ENCODE data around the gene ATOSA.

Gene ATOSA

DNA sequence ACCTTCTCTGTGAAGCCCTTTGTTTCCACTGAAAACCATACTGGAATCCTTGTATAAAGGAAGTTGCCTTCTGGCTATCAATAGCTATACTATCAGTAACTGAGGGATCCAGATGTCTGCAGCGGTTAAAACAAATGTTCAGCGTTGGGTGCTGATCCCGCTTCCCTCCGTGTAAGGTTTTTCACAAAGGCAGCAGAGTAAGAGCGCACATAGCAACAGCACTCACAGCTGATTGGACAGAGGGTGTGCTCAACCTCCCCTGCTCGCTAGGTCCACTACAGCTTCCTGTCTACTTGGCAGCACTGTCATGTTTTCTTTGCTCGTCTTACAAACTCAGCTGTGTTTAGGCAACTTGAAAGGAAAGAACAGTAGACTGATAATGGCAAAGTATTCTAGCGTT is 27.3 kb downstream of the ATOSA start:
- Mint-ChIP-seq H3K36me3 (no peaks in the 10 kb centered on the region), H3K9me3 (ENCODE audit: low read depth) (no peaks in the 10 kb centered on the region), H3K27me3 (no peaks in the 10 kb centered on the region), H3K4me1 (ENCODE audit: low read depth) (peaks cover 19% of the 10 kb centered on the region), H3K4me3 (no peak overlapping the region), H3K27ac (peak overlapping the region; percentile 59)

DNA sequence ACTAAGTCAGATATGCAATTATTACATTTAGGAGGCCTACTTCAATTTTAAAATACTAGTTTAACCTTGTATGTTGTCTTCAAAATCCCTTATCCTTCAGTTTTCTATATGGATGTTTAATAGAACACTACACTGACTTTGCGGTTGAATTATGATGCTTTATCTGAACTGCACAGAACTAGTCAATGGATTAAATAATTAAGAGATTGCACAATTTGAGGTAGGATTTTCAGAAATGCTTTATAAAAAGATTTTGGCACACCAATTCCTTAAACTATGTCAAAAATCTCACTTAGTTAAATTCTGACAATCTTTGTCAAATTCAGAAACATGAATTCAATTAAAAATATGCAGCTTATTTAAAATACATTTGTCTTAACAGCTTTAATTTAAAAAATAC is 28.1 kb downstream of the ATOSA start:
- Mint-ChIP-seq H3K36me3 (no peaks in the 10 kb centered on the region), H3K4me1 (ENCODE audit: low read depth) (peaks cover 19% of the 10 kb centered on the region), H3K4me3 (no peak overlapping the region), H3K27me3 (no peaks in the 10 kb centered on the region), H3K9me3 (ENCODE audit: low read depth) (no peaks in the 10 kb centered on the region), H3K27ac (no peak overlapping the region)

DNA sequence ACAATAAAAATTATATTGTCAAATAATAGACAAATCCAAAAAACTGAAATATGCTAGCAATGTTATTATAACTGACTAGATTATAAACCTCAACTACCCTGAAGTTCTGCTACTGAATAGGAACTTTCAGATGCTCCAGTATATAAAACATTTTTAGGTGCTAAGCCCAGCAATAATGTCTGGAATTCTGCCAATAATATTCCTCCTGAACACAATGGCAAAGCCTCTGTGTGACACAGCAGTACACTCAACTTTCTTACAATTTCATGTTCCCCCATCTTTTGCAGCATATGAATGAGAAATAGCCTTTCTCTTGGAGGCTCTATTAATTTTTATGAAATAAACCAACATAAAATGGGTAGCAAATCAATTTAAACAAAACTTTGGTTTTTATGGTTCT is 29.5 kb downstream of the ATOSA start:
- no peaks in the 10 kb centered on the region for H3K27me3 Mint-ChIP-seq
- no peak overlapping the region for H3K4me3 Mint-ChIP-seq
- no peaks in the 10 kb centered on the region for H3K9me3 Mint-ChIP-seq (ENCODE audit: low read depth)
- no peak overlapping the region for H3K27ac Mint-ChIP-seq
- peaks cover 15% of the 10 kb centered on the region for H3K4me1 Mint-ChIP-seq (ENCODE audit: low read depth)
- H3K36me3 Mint-ChIP-seq, result no peaks in the 10 kb centered on the region

DNA sequence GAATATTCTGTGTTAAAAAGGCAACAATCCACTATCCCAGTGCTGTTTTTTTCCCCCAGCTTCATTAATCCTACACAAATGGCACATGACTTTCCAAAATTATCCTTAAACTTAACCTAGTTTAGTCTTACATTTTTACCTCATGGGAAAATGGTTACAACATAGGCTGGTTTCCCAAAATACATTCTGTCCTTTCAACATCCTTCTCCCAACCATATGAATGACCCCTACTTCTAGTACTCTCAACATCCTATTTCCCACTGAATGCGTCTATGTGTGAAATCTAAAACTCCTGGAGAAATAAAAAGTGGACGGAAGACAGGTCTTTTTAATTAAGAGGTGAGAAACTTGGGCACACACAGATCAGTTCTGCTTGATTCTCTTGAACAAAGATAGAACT is 33.3 kb downstream of the ATOSA start:
- Mint-ChIP-seq H3K27ac (no peak overlapping the region), H3K4me3 (no peak overlapping the region), H3K36me3 (no peaks in the 10 kb centered on the region), H3K4me1 (ENCODE audit: low read depth) (peaks cover 6% of the 10 kb centered on the region), H3K9me3 (ENCODE audit: low read depth) (no peaks in the 10 kb centered on the region), H3K27me3 (no peaks in the 10 kb centered on the region)

DNA sequence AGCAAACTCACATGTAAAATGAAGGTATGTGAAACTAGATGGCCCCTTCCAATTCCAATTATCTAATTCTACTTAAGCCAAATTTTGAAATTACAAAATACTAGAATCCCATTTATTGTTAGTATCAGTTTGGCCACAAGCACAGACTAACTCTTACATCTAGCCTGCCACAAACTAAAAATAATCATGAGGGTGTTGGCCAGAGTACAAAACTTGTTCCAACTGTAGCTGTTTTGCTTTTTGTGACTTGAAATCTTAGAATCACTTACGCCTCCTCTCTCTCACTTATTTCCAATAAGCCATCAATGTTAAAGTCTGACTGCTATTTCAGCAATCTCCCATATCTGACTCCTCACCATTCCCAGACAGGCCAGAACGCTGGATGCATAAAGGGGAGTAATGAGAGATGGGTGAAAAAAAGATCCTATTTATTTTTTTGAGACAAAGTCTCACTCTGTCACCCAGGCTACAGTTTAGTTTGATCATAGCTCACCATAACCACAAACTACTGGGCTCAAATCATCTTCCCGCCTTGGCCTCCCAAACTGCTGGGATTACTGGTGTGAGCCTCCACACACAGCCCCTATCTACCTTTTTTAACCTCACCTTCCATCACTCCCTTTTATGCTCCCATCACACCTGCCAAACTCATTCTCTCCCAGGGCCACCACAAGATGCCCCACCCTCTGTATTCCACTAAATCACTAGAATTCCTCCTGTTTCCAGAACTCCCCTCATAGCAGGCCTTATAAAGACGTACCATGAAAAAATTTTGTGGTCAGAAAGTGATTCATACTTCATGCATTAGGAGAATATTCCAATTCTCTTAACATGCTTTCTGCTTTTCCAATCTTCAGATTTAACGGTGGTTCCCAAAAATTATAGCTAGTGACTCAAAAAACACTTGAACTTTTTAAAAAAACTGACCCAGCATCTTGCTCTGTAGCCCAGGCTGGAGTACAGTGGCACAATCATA is 36.5 kb downstream of the ATOSA start:
- no peaks in the 10 kb centered on the region for H3K27me3 Mint-ChIP-seq
- peaks cover 4% of the 10 kb centered on the region for H3K4me1 Mint-ChIP-seq (ENCODE audit: low read depth)
- no peak overlapping the region for H3K4me3 Mint-ChIP-seq
- H3K9me3 Mint-ChIP-seq (ENCODE audit: low read depth), result no peaks in the 10 kb centered on the region
- H3K36me3 Mint-ChIP-seq, result no peaks in the 10 kb centered on the region
- no peak overlapping the region for H3K27ac Mint-ChIP-seq

DNA sequence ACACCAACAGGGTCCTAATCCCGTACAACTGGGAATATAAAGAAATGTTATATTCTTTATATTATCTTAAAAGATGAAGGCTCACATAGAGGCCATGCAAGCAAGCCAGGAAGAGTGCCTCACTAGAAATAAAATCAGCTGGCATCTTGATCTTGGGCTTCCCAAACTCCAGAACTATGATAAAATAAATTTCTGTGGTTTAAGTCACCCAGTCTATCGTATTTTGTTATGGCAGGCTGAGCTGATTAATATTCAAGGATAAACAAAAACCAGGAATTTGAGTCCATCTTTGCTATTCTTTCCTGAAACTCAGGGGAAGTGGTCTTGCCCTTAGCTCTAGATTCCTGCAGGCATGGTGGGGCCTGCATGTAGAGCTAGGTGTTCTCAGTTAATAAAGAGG is 42.7 kb downstream of the ATOSA start:
- no peaks in the 10 kb centered on the region for H3K27me3 Mint-ChIP-seq
- H3K4me3 Mint-ChIP-seq, result no peak overlapping the region
- H3K27ac Mint-ChIP-seq, result no peak overlapping the region
- H3K9me3 Mint-ChIP-seq (ENCODE audit: low read depth), result no peaks in the 10 kb centered on the region
- peaks cover 10% of the 10 kb centered on the region for H3K36me3 Mint-ChIP-seq
- peaks cover 3% of the 10 kb centered on the region for H3K4me1 Mint-ChIP-seq (ENCODE audit: low read depth)

DNA sequence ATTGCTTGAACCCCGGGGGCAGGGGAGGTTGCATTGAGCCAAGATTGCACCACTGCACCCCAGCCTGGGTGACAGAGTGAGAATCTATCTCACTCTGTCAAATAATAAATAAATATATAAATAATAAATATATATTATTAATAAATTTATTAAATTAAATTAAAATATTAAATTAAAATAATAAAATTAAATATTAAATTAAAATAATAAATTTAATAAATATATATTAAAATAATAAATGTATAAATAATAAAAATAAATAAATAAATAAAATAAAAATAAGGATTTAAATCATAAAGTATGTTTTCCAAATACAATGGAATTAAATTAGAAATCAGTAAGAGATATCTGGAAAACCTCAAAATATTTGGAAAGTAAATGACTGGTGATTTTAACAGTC is 43.3 kb downstream of the ATOSA start:
- Mint-ChIP-seq H3K36me3 (peaks cover 10% of the 10 kb centered on the region), H3K27ac (no peak overlapping the region), H3K9me3 (ENCODE audit: low read depth) (no peaks in the 10 kb centered on the region), H3K4me3 (no peak overlapping the region), H3K27me3 (no peaks in the 10 kb centered on the region), H3K4me1 (ENCODE audit: low read depth) (no peaks in the 10 kb centered on the region)
